Pancreas (tissue), 10 donors: ENCODE data around the gene MCM10. TPM values are rescaled to one million over a fixed set of nuclear protein-coding genes. Genes with fewer than 3 reads are reported as not detected.

Experiments used
- ATAC-seq, 4 donors: fragments of 200-7000 bp; cut with Tn5 transposase; one replicate each; pipeline versions ENCODE4 v1.8.0 to v1.9.1; 2020; ENCODE audit warnings: mild to moderate bottlenecking in 4 of 4, moderate library complexity in 4 of 4
- DNase-seq, 6 donors: peaks; one replicate each; pipeline ENCODE4 v3.0.0-alpha.2; 2020
- FAIRE-seq: peaks from 2 replicates; lab custom pipeline; 2012; peaks lifted over from hg19 to GRCh38; lab: Jason Lieb, UNC
- H3K27ac ChIP-seq, 4 donors: fragments of 200-600 bp; sonication (generic); 1 replicate in 3 of 4; 2 replicates in 1 of 4; pipeline versions ENCODE4 v1.5.0 to v1.8.0; 2020
- H3K27me3 ChIP-seq, 4 donors: fragments of 200-600 bp; one replicate each; pipeline ENCODE4 v1.8.0; 2021
- H3K36me3 ChIP-seq, 3 donors: fragments of 200-600 bp; sonication (generic) in 1 of 3; one replicate each; pipeline versions ENCODE4 v1.5.0 to v1.8.0; 2020 to 2021
- H3K4me1 ChIP-seq, 3 donors: fragments of 200-600 bp; one replicate each; pipeline ENCODE4 v1.8.0; 2021
- H3K4me3 ChIP-seq, 4 donors: fragments of 200-600 bp; sonication (generic) in 2 of 4; one replicate each; pipeline versions ENCODE4 v1.5.0 to v1.8.0; 2020 to 2021
- H3K9me3 ChIP-seq, 4 donors: fragments of 200-600 bp; one replicate each; pipeline ENCODE4 v1.8.0; 2021
- WGBS, 2 donors: extraction: QIAGEN DNeasy Blood & Tissue Kit; methylation state at CpG; one replicate each; pipeline ENCODE4 v1.1.7; 2013; 5-methylcytosine and 5-hydroxymethylcytosine counted together
- intact Hi-C, 3 donors: fragments of 100-400 bp; cut with DNase I; formaldehyde crosslinking; loops; one replicate each; pipeline versions ENCODE4 v1.11.1 to v1.14.2; 2022
- polyA plus RNA-seq, 2 donors: library from polyadenylated mRNA; stranded (reverse); fragments of 200-250 nt; gene quantifications; one replicate each; pipeline ENCODE4 v1.2.3, GENCODE V29; 2013
- total RNA-seq, 6 donors: library from RNA; stranded (reverse); fragmentation: NEBNext Ultra II Directional in 4 of 6; extraction: Animal tissue kit (Norgen Biotek cat#: 25700) in 4 of 6; gene quantifications; one replicate each; pipeline versions ENCODE4 v1.2.1 to v1.2.4, GENCODE V29; 2021 to 2023
- TF ChIP-seq, protein P1 (sequence below), 4 donors: fragments of 200-600 bp; sonication (generic) in 3 of 4; IDR thresholded peaks; one replicate each; pipeline versions ENCODE4 v1.5.0 to v1.8.0; 2021; ENCODE audit warnings: antibody characterized with exemption in 4 of 4
- donor health status: healthy with polysubstance abuse.
- donor health status: DM: no; HTN: no; CAD: no; lungs with moderate emphysema.
- donor health status: DM: no; HTN: no; CAD: no.
- donor health status: control.
- donor health status: control.
- donor health status: Bipolar disorder and iron deficiency.
- donor health status: DM: yes; HTN: yes; CAD: no.
- donor health status: DM: no; HTN: no; CAD: no.
- donor health status: DM: no; HTN: no; CAD: no.
- donor health status: DM: yes; HTN: yes; CAD: no.

Gene MCM10
- total RNA-seq (under 1 TPM in 5 of 6 donors, not detected in 1; 0.12 to 0.35 (median 0.32) TPM), polyA plus RNA-seq (under 1 TPM; 0.05 to 0.15 TPM)

DNA sequence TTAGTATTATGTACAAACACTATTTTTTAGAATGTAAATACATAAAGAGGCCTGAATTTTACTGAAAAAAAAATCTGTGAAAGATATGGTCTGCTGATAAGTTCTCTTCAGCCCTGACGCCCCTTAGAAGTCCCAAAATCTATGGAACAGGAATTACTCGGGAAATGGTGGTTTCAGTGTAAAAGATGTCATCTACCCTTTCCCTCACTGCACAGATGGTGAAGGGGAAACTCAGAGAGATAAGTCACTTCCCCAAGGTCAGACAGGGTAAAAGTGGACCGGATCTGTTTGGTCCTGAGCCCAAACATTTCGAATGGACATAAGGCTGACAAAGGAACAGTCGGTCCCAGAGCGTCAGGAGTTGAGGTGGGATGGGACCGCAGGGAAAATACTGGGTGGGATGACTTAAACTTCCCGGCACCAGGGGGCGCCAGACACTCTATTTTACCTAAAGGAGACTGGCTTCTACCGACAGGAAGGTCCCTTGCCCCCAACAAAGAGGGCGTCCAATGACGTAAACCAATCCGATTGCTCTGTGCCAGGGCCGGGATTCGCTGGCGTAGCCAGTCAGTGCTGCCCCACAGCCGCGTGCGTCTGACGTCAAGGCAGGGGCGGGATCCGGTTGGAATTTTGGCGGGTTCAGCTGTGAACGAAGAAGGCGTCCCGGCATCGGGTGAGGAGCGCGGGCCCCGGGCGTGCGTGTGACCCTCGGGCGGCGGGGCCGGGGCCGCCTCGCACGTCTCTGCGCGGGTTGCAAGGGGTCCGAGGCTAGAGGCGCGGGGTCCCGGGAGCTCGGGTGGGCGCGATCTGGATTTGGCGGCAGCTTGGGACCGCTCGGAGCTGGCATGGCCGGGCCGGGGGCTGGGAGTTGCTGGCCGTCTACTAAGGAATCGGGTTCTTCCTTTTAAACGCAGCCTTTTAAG lies at the start of gene MCM10:
Gene MCM10 (plus strand): TSS at position 625 of the 923 bp plus-strand sequence. CDS start 2,645 bp downstream, outside the sequence.
- ATAC-seq (peak; percentile 100), DNase-seq (peak; percentile 97 to 99 (median 98)), FAIRE-seq (peak; percentile 89)
- peaks cover 0 to 3% (median 3%) of the 10 kb centered on the region in 3 donors for H3K4me1 ChIP-seq
- WGBS, 2 donors, result 0 to 1% methylated on average over 49 to 56 of the region's 56 CpGs
- no peaks in the 10 kb centered on the region for H3K9me3 ChIP-seq
- H3K4me3 ChIP-seq, result peak within 1 kb of the TSS; percentile 2 to 60 (median 36)
- H3K27me3 ChIP-seq, result no peaks in the 10 kb centered on the region
- TF ChIP-seq, protein P1, sequence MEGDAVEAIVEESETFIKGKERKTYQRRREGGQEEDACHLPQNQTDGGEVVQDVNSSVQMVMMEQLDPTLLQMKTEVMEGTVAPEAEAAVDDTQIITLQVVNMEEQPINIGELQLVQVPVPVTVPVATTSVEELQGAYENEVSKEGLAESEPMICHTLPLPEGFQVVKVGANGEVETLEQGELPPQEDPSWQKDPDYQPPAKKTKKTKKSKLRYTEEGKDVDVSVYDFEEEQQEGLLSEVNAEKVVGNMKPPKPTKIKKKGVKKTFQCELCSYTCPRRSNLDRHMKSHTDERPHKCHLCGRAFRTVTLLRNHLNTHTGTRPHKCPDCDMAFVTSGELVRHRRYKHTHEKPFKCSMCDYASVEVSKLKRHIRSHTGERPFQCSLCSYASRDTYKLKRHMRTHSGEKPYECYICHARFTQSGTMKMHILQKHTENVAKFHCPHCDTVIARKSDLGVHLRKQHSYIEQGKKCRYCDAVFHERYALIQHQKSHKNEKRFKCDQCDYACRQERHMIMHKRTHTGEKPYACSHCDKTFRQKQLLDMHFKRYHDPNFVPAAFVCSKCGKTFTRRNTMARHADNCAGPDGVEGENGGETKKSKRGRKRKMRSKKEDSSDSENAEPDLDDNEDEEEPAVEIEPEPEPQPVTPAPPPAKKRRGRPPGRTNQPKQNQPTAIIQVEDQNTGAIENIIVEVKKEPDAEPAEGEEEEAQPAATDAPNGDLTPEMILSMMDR (IDR thresholded peaks at IDR 0.05), result peak; percentile 83 to 87 (median 84)
- intact Hi-C loops, result loop anchor here in 1 of 3 donors (5.0 kb wide), 1 partner anchor 141 kb away; the partner anchor contains the start of gene PHYH
- no peaks in the 10 kb centered on the region for H3K36me3 ChIP-seq
- H3K27ac ChIP-seq, result no peak within 1 kb of the TSS

GRCh38 chr10:13113544-13113943 lies 47.8 kb upstream of the MCM10 start:
- no peak overlapping the region for H3K27ac ChIP-seq
- peaks cover 0 to 30% (median 9%) of the 10 kb centered on the region in 3 donors for H3K36me3 ChIP-seq
- ATAC-seq, result no peak
- H3K27me3 ChIP-seq, result no peaks in the 10 kb centered on the region
- DNase-seq, result no peak
- no peaks in the 10 kb centered on the region for H3K9me3 ChIP-seq
- peaks cover 6 to 11% (median 8%) of the 10 kb centered on the region in 3 donors for H3K4me1 ChIP-seq
- no peak for FAIRE-seq
- TF ChIP-seq, protein P1 (IDR thresholded peaks at IDR 0.05), result no peak
- H3K4me3 ChIP-seq, result no peak overlapping the region
- intact Hi-C loops, result no loop called here
- 78 to 81% methylated on average over 6 of the region's 6 CpGs for WGBS, 2 donors

GRCh38 chr10:13115832-13116803 lies 45.2 kb upstream of the MCM10 start:
- DNase-seq (no peak), ATAC-seq (peak; percentile 62 to 86 (median 83)), FAIRE-seq (no peak)
- TF ChIP-seq, protein P1 (IDR thresholded peaks at IDR 0.05), result no peak
- Histone ChIP-seq H3K27ac (peak overlapping the region in 3 of 4 donors; percentile 16 to 82 (median 72)), H3K4me3 (peak overlapping the region in 1 of 4 donors; percentile 18), H3K4me1 (peaks cover 6 to 11% (median 8%) of the 10 kb centered on the region in 3 donors), H3K36me3 (peaks cover 0 to 38% (median 12%) of the 10 kb centered on the region in 3 donors), H3K27me3 (no peaks in the 10 kb centered on the region), H3K9me3 (no peaks in the 10 kb centered on the region)
- intact Hi-C loops, result no loop called here
- 17 to 31% methylated on average over 12 of the region's 12 CpGs for WGBS, 2 donors

GRCh38 chr10:13117841-13118783 lies 43.2 kb upstream of the MCM10 start:
- no peaks in the 10 kb centered on the region for H3K9me3 ChIP-seq

More at GRCh38 chr10:13117841-13118783, 43.2 kb upstream of the MCM10 start:
- Histone ChIP-seq H3K4me3 (no peak overlapping the region), H3K36me3 (peaks cover 0 to 45% (median 18%) of the 10 kb centered on the region in 3 donors), H3K27me3 (no peaks in the 10 kb centered on the region), H3K27ac (no peak overlapping the region), H3K4me1 (peaks cover 6 to 11% (median 8%) of the 10 kb centered on the region in 3 donors)
- 84 to 86% methylated on average over 14 of the region's 14 CpGs for WGBS, 2 donors
- intact Hi-C loops, result no loop called here
- ATAC-seq, result no peak
- no peak for DNase-seq
- no peak for FAIRE-seq
- TF ChIP-seq, protein P1 (IDR thresholded peaks at IDR 0.05), result no peak
